ENCODE measurements around the gene NHERF1.

GRCh38 chr17:74744714-74745547 lies 3.5 kb upstream of the NHERF1 start:
- TF ChIP-seq PPARA (CRISPR knock-in tag; IDR thresholded peaks at IDR 0.05; ENCODE audit: borderline replicate concordance), result no peak
- no peak for TF ChIP-seq OSR1 (CRISPR knock-in tag; IDR thresholded peaks at IDR 0.05)
- no peak for TF ChIP-seq CSRNP3 (CRISPR knock-in tag; IDR thresholded peaks at IDR 0.05)
- TF ChIP-seq RARB (CRISPR knock-in tag; IDR thresholded peaks at IDR 0.05), result no peak
- TF ChIP-seq PATZ1 (CRISPR knock-in tag; IDR thresholded peaks at IDR 0.05; ENCODE audit: borderline replicate concordance), result no peak
- TF ChIP-seq ZC3H10 (CRISPR knock-in tag; IDR thresholded peaks at IDR 0.05), result no peak
- TF ChIP-seq ZFP30 (CRISPR knock-in tag; IDR thresholded peaks at IDR 0.05), result no peak
- TF ChIP-seq TCF4 (CRISPR knock-in tag; IDR thresholded peaks at IDR 0.05; ENCODE audit: borderline replicate concordance), result no peak
- no peak for TF ChIP-seq ZNF8 (CRISPR knock-in tag; IDR thresholded peaks at IDR 0.05)

Measured in SK-N-SH treated with all-trans-retinoic acid at 6 μM for 48 hours (cell line).